IMR-90 (cell line): ENCODE results near the gene ARNT2. TPM values are rescaled to one million over a fixed set of nuclear protein-coding genes. Genes with fewer than 3 reads are reported as not detected.

Source experiments
- ATAC-seq: fragments of 200-7000 bp; cut with Tn5 transposase; 2 replicates; pipeline ENCODE4 v1.9.1; 2020; ENCODE audit warnings: low read depth, mild to moderate bottlenecking, moderate library complexity
- BruUV-seq: library from RNA; stranded (reverse); fragments of 400-500 nt; replicated peaks from 2 replicates; lab custom pipeline; 2021; lab: Mats Ljungman, UMichigan
- CTCF ChIA-PET: fragments of 300-600 bp; formaldehyde crosslinking; extraction: SDS; loops from one replicate; lab custom pipeline; 2021; ENCODE audit warnings: antibody characterized with exemption; lab: Yijun Ruan, JAX
- POLR2A ChIA-PET: fragments of 300-600 bp; sonication (Branson Sonifier 250); formaldehyde crosslinking; loops from one replicate; lab custom pipeline; 2022; ENCODE audit warnings: antibody characterized with exemption; ENCODE audit not compliant: unreplicated experiment; lab: Charles Lee
- DNase-seq: peaks from one replicate; pipeline ENCODE4 v3.0.0; 2013
- H2AFZ ChIP-seq: replicated peaks from 2 replicates; pipeline ENCODE3; 2013; ENCODE audit warnings: low read length, mild to moderate bottlenecking; ENCODE audit not compliant: poor library complexity
- H2AK5ac ChIP-seq: 2 replicates; pipeline ENCODE4 v1.6.1; 2013; ENCODE audit warnings: low read depth, low read length, inconsistent platforms
- H2AK9ac ChIP-seq: replicated peaks from 2 replicates; pipeline ENCODE3; 2013; ENCODE audit warnings: mild to moderate bottlenecking, low read depth, low read length, moderate library complexity; ENCODE audit not compliant: poor library complexity
- H2BK120ac ChIP-seq: 2 replicates; pipeline ENCODE4 v1.6.1; 2013; ENCODE audit warnings: low read depth, low read length, inconsistent platforms
- H2BK15ac ChIP-seq: 3 replicates; pipeline ENCODE4 v1.6.1; 2013; ENCODE audit warnings: low read depth, low read length, inconsistent platforms
- H2BK20ac ChIP-seq: 2 replicates; pipeline ENCODE4 v1.6.1; 2013; ENCODE audit warnings: low read depth, mild to moderate bottlenecking, inconsistent platforms, low read length, moderate library complexity
- H2BK5ac ChIP-seq: 2 replicates; pipeline ENCODE4 v1.6.1; 2013; ENCODE audit warnings: mild to moderate bottlenecking, low read depth, low read length, inconsistent platforms; ENCODE audit not compliant: poor library complexity, severe bottlenecking
- H3K14ac ChIP-seq: replicated peaks from 2 replicates; pipeline ENCODE4 v1.6.1; 2013; ENCODE audit warnings: low read depth, low read length, inconsistent platforms
- H3K18ac ChIP-seq: 2 replicates; pipeline ENCODE4 v1.6.1; 2013; ENCODE audit warnings: low read depth, low read length, control low read depth
- H3K23ac ChIP-seq: 2 replicates; pipeline ENCODE4 v1.6.1; 2013; ENCODE audit warnings: low read depth, low read length, inconsistent platforms
- H3K27ac ChIP-seq: 2 replicates; pipeline ENCODE4 v1.5.1; 2013; ENCODE audit warnings: mild to moderate bottlenecking, control low read depth, low read length; ENCODE audit not compliant: insufficient read depth
- H3K27me3 ChIP-seq: 2 replicates; pipeline ENCODE4 v1.6.1; 2013; ENCODE audit warnings: low read length; ENCODE audit not compliant: control insufficient read depth, insufficient read depth
- H3K36me3 ChIP-seq: 2 replicates; pipeline ENCODE4 v1.6.1; 2013; ENCODE audit warnings: low read length, mixed read lengths; ENCODE audit not compliant: control insufficient read depth, insufficient read depth
- H3K4ac ChIP-seq: 2 replicates; pipeline ENCODE4 v1.6.1; 2013; ENCODE audit warnings: low read depth, low read length, inconsistent platforms
- H3K4me1 ChIP-seq: 2 replicates; pipeline ENCODE4 v1.6.1; 2013; ENCODE audit warnings: low read length, mixed read lengths; ENCODE audit not compliant: control insufficient read depth, insufficient read depth
- H3K4me2 ChIP-seq: 2 replicates; pipeline ENCODE4 v1.6.1; 2013; ENCODE audit warnings: low read depth, mild to moderate bottlenecking, control low read depth, low read length, moderate library complexity
- H3K4me3 ChIP-seq: 2 replicates; pipeline ENCODE4 v1.5.1; 2013; ENCODE audit warnings: low read depth, mild to moderate bottlenecking, control low read depth, low read length, moderate library complexity; ENCODE audit not compliant: insufficient read depth
- H3K56ac ChIP-seq: 2 replicates; pipeline ENCODE4 v1.6.1; 2013; ENCODE audit warnings: low read length, inconsistent platforms; ENCODE audit not compliant: insufficient read depth; ENCODE audit errors: extremely low read depth
- H3K79me1 ChIP-seq, 2 experiments: 2 replicates each; pipeline ENCODE4 v1.6.1; 2013; ENCODE audit warnings: low read length in 2 of 2, inconsistent platforms in 1 of 2, low read depth in 1 of 2
- H3K9ac ChIP-seq: 2 replicates; pipeline ENCODE4 v1.6.1; 2013; ENCODE audit warnings: low read depth, low read length, control low read depth
- H3K9me1 ChIP-seq: 2 replicates; pipeline ENCODE4 v1.6.1; 2013; ENCODE audit warnings: low read length, inconsistent platforms; ENCODE audit not compliant: insufficient read depth
- H3K9me3 ChIP-seq: 2 replicates; pipeline ENCODE4 v1.6.1; 2013; ENCODE audit warnings: low read length; ENCODE audit not compliant: control insufficient read depth, insufficient read depth
- H4K20me1 ChIP-seq: 2 replicates; pipeline ENCODE4 v1.6.1; 2013; ENCODE audit warnings: low read length, inconsistent platforms; ENCODE audit not compliant: insufficient read depth
- H4K5ac ChIP-seq: 2 replicates; pipeline ENCODE4 v1.6.1; 2013; ENCODE audit warnings: mild to moderate bottlenecking, low read depth, low read length, control low read depth
- H4K8ac ChIP-seq, 2 experiments: 2 replicates each; pipeline ENCODE4 v1.6.1; 2013; ENCODE audit warnings: low read depth in 2 of 2, low read length in 2 of 2, control low read depth in 1 of 2, inconsistent platforms in 1 of 2
- H4K91ac ChIP-seq: 2 replicates; pipeline ENCODE4 v1.6.1; 2013; ENCODE audit warnings: low read depth, low read length, inconsistent platforms; ENCODE audit not compliant: insufficient read depth
- BHLHE40 ChIP-seq: fragments of 150-350 bp; IDR thresholded peaks from 2 replicates; pipeline ENCODE4 v1.6.1; 2016; ENCODE audit warnings: mild to moderate bottlenecking, low read depth, low read length
- CHD1 ChIP-seq: IDR thresholded peaks from 2 replicates; pipeline ENCODE4 v1.6.1; 2012; ENCODE audit warnings: low read depth, low read length, improper control_type of control experiment
- ELK1 ChIP-seq: fragments of 150-350 bp; IDR thresholded peaks from 2 replicates; pipeline ENCODE4 v1.6.1; 2016; ENCODE audit warnings: low read depth, mild to moderate bottlenecking, low read length, moderate library complexity, borderline replicate concordance
- FOS ChIP-seq: fragments of 150-350 bp; IDR thresholded peaks from 2 replicates; pipeline ENCODE4 v1.6.1; 2016; ENCODE audit warnings: low read depth, low read length
- MAFK ChIP-seq: IDR thresholded peaks from 2 replicates; pipeline ENCODE4 v1.6.1; 2012; ENCODE audit warnings: low read depth, low read length, improper control_type of control experiment
- MAZ ChIP-seq: IDR thresholded peaks from 2 replicates; pipeline ENCODE4 v1.6.1; 2012; ENCODE audit warnings: low read depth, mild to moderate bottlenecking, low read length, improper control_type of control experiment, moderate library complexity, borderline replicate concordance
- MXI1 ChIP-seq: IDR thresholded peaks from 2 replicates; pipeline ENCODE4 v1.6.1; 2012; ENCODE audit warnings: low read depth, mild to moderate bottlenecking, low read length, moderate library complexity, borderline replicate concordance
- NFE2L2 ChIP-seq: fragments of 150-350 bp; IDR thresholded peaks from 2 replicates; pipeline ENCODE4 v1.6.1; 2016; ENCODE audit warnings: low read depth, mild to moderate bottlenecking, low read length
- POLR2A ChIP-seq: IDR thresholded peaks from 2 replicates; pipeline ENCODE4 v1.6.1; 2012; ENCODE audit warnings: mild to moderate bottlenecking, low read depth, low read length
- RAD21 ChIP-seq: IDR thresholded peaks from 2 replicates; pipeline ENCODE4 v1.6.1; 2012; ENCODE audit warnings: low read length, improper control_type of control experiment
- RCOR1 ChIP-seq: IDR thresholded peaks from 2 replicates; pipeline ENCODE4 v1.6.1; 2012; ENCODE audit warnings: mild to moderate bottlenecking, low read length, improper control_type of control experiment; ENCODE audit not compliant: insufficient replicate concordance
- SMC3 ChIP-seq: fragments of 150-350 bp; IDR thresholded peaks from 2 replicates; pipeline ENCODE4 v1.6.1; 2016; ENCODE audit warnings: low read depth, mild to moderate bottlenecking, antibody characterized with exemption, low read length, moderate library complexity
- WGBS, 2 experiments: methylation state at CpG; one replicate each; pipeline versions ENCODE4 v1.1.5 to v1.1.7; 2013; ENCODE audit warnings: missing lambda C conversion rate in 2 of 2; ENCODE audit not compliant: insufficient read length in 1 of 2; ENCODE audit errors: extremely low coverage in 2 of 2; 5-methylcytosine and 5-hydroxymethylcytosine counted together
- dilution Hi-C: fragments of 300-500 bp; cut with HindIII; formaldehyde crosslinking; loops from one replicate; pipeline ENCODE4 v1.14.3; 2018; ENCODE audit warnings: low sequenced_read_pairs; ENCODE audit not compliant: unreplicated experiment
- in situ Hi-C: fragments of 300-500 bp; cut with MboI; formaldehyde crosslinking; loops from 3 replicates; pipeline ENCODE4 v1.14.3; 2019; ENCODE audit warnings: low sequenced_read_pairs, inconsistent platforms, mixed read lengths
- intact Hi-C: fragments of 100-400 bp; cut with micrococcal nuclease; formaldehyde crosslinking; loops from 2 replicates; pipeline ENCODE4 v1.10.0; 2022
- polyA plus RNA-seq, 3 experiments: library from polyadenylated mRNA; depleted of rRNA; stranded (reverse); fragments of >200 nt; gene quantifications; 2 replicates each; pipeline ENCODE4 v1.2.3, GENCODE V29; 2012; ENCODE audit warnings: low replicate concordance in 1 of 3
- total RNA-seq: library from RNA; depleted of rRNA; stranded (reverse); fragments of >200 nt; gene quantifications from 2 replicates; pipeline ENCODE4 v1.2.3, GENCODE V29; 2012
- TF ChIP-seq, protein P1 (sequence below): conservative IDR thresholded peaks from 2 replicates; pipeline ENCODE4 v1.5.1; 2012; ENCODE audit warnings: mild to moderate bottlenecking, low read depth, low read length, improper control_type of control experiment
- TF ChIP-seq, protein P2 (sequence below): fragments of 150-350 bp; IDR thresholded peaks from 2 replicates; pipeline ENCODE4 v1.6.1; 2017; ENCODE audit warnings: mild to moderate bottlenecking, antibody characterized with exemption, low read length, low read depth

ARNT2 gene
- total and polyA plus RNA-seq, 2 of the 4 experiments (the other 2 are of a cell fraction): 18.2 to 19.0 TPM

DNA sequence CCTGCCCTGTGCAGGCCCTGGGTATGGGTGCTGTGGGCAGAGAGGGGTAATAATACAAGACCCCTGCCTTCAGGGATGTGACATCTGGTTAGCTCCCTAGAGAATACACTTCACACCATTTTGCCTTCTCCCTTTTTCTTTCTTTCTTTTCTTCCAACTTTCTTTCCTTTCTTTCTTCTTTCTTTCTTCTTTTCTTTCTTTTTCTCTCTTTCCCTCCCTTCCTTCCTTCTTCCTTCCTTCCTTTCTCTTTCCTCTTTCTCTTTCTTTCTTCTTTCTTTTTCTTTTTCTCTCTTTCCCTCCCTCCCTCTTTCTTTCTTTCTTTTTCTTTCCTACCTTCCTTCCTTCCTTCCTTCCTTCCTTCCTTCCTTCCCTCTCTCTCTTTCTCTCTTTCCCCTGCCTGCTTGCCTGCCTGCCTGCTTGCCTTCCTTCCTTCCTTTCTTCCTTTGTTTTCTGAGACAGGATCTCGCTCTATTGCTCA is 222.5 kb downstream of the ARNT2 start:
- no peaks in the 10 kb centered on the region for H3K4me1 ChIP-seq
- no peak overlapping the region for H2AK9ac ChIP-seq
- no peak for ATAC-seq
- dilution Hi-C loops (no loop called here), in situ Hi-C loops (no loop called here), intact Hi-C loops (no loop called here)
- no peak overlapping the region for H3K4ac ChIP-seq
- H3K23ac ChIP-seq: no peak overlapping the region
- no peak overlapping the region for H3K9ac ChIP-seq
- no peak overlapping the region for H2BK15ac ChIP-seq
- H3K14ac ChIP-seq: no peak overlapping the region
- no peak overlapping the region for H2BK5ac ChIP-seq
- H4K91ac ChIP-seq: no peak overlapping the region
- no peak overlapping the region for H2BK20ac ChIP-seq
- 0 out of 2 replicates have a peak, but pooled peaks cover 4% of the 10 kb centered on the region for H3K9me3 ChIP-seq
- WGBS, 2 experiments: 86% methylated on average over 1 of the region's 1 CpG; no CpG with 5 or more reads in 1 of the 2 experiments
- TF ChIP-seq NFE2L2 (no peak), FOS (no peak), SMC3 (no peak), POLR2A (no peak), ELK1 (no peak), MAZ (no peak), RAD21 (no peak), MAFK (no peak), RCOR1 (no peak), CHD1 (no peak), MXI1 (no peak), BHLHE40 (no peak)
- TF ChIP-seq, protein P1, sequence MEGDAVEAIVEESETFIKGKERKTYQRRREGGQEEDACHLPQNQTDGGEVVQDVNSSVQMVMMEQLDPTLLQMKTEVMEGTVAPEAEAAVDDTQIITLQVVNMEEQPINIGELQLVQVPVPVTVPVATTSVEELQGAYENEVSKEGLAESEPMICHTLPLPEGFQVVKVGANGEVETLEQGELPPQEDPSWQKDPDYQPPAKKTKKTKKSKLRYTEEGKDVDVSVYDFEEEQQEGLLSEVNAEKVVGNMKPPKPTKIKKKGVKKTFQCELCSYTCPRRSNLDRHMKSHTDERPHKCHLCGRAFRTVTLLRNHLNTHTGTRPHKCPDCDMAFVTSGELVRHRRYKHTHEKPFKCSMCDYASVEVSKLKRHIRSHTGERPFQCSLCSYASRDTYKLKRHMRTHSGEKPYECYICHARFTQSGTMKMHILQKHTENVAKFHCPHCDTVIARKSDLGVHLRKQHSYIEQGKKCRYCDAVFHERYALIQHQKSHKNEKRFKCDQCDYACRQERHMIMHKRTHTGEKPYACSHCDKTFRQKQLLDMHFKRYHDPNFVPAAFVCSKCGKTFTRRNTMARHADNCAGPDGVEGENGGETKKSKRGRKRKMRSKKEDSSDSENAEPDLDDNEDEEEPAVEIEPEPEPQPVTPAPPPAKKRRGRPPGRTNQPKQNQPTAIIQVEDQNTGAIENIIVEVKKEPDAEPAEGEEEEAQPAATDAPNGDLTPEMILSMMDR: no peak
- TF ChIP-seq, protein P2, sequence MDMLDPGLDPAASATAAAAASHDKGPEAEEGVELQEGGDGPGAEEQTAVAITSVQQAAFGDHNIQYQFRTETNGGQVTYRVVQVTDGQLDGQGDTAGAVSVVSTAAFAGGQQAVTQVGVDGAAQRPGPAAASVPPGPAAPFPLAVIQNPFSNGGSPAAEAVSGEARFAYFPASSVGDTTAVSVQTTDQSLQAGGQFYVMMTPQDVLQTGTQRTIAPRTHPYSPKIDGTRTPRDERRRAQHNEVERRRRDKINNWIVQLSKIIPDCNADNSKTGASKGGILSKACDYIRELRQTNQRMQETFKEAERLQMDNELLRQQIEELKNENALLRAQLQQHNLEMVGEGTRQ: no peak
- no peaks in the 10 kb centered on the region for H3K79me1 ChIP-seq
- DNase-seq: no peak
- no peaks in the 10 kb centered on the region for H3K9me1 ChIP-seq
- no peak overlapping the region for H4K8ac ChIP-seq
- H3K18ac ChIP-seq: no peak overlapping the region
- no peak overlapping the region for H4K5ac ChIP-seq
- ChIA-PET POLR2A (no interaction called here), CTCF (no interaction called here)
- no peak overlapping the region for H2AK5ac ChIP-seq
- no peak overlapping the region for H3K56ac ChIP-seq
- H2BK120ac ChIP-seq: no peak overlapping the region
- no peak overlapping the region for H3K4me2 ChIP-seq
- no peak overlapping the region for H3K27ac ChIP-seq
- no TSS peak for BruUV-seq
- no peak overlapping the region for H2AFZ ChIP-seq
- no peaks in the 10 kb centered on the region for H3K27me3 ChIP-seq
- no peaks in the 10 kb centered on the region for H3K36me3 ChIP-seq
- H3K4me3 ChIP-seq: no peak overlapping the region
- no peaks in the 10 kb centered on the region for H4K20me1 ChIP-seq
